Daoy (cell line): ENCODE data around the gene MYL9. TPM values are rescaled to one million over a fixed set of nuclear protein-coding genes. Genes with fewer than 3 reads are reported as not detected.
A peak's percentile ranks its signal among the peaks of the same experiment; 100 is the strongest.

Experiments used
- DNase-seq: peaks from one replicate; pipeline ENCODE4 v3.0.0-alpha.2; 2015; ENCODE audit warnings: low read depth
- total RNA-seq: library from RNA; depleted of rRNA; stranded (reverse); fragments of >200 nt; shearing (Covaris generic); gene quantifications from 2 replicates; pipeline ENCODE4 v1.2.3, GENCODE V29; 2014; rRNA removed

MYL9 gene
- total RNA-seq, 1 experiment from 2014 or later: 15.1 TPM

DNA sequence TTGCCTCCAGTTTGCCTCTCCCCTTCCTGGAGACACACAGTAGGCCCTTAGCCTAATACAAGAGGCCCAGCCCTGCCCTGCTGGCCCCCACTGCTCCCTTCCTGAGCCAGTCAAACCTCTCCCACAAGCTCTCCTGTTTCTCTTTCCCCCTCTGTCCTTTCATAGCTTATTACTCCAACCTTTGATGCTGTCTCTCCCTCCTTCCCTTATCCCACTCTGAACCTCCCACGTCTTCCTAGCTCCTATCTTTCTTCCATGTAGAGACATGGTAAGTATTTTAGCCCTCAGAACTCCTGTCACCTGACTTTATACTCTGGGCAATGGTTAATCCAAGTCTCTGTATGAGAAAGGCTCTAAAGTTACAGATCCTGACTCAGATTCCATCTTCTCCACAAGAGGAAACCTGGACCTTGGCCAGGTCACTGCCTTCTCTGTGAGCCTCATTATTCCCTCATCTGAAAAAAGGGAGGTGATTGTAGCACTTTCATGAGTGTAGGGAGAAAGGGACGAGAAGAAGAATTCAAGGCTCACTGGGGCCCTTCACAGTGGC is 38.8 kb downstream of the MYL9 start:
- DNase-seq: no peak

DNA sequence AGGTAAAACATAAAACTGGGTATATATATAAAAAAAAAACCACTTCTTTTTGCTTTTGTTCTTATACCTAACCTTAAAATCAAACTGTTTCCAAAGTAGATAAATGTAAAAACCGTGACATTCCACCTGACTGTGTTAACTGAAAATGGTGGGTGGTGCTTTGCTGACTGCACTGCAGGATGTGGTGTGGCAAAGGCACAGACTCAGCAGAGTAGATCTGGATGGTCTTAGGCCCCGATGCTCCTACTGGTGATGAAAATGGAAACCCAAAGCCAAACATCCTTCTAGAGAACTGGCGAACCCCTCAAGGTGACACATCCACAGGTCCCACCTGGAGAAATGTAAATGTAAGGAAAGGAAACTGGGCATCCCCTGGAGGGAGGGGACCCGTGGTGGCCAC is 41.0 kb downstream of the MYL9 start:
- no peak for DNase-seq

DNA sequence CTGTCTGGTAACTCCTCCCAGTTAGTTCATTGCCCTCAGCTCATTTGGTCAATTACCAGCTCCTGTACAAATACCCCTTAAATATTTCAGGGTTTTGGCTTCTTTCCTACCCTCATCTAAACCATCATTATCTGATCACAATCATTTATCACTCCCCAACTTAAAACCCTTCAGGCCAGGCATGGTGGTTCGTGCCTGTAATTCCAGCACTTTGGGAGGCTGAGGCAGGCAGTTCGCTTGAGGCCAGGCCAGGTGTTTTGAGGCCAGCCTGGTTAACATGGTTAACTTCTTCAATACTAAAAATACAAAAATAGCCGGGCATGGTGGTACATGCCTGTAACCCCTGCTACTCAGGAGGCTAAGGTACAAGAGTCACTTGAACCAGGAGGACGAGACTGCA is 41.5 kb downstream of the MYL9 start:
- no peak for DNase-seq

DNA sequence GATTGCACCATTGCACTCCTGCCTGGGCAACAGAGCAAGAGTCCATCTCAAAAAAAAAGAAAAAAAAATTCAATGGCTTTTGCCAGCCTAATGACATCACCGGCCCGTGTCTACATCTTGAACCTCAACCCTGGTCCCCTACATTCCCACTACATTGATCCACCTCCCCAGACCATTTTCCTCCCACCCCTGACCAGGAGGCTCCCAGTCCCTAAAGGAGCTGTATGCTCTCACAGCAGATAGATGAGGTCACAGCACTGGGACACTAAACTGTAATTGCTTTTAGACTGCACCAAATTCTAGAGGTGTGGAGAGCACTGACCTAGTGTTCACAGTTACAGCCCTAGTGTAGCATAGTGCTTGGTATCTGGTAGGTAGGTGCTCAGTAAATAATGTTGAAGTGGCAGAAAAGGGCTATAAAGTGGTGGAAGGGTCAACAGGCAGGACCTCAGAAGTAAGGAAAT is 42.7 kb downstream of the MYL9 start:
- DNase-seq: no peak

DNA sequence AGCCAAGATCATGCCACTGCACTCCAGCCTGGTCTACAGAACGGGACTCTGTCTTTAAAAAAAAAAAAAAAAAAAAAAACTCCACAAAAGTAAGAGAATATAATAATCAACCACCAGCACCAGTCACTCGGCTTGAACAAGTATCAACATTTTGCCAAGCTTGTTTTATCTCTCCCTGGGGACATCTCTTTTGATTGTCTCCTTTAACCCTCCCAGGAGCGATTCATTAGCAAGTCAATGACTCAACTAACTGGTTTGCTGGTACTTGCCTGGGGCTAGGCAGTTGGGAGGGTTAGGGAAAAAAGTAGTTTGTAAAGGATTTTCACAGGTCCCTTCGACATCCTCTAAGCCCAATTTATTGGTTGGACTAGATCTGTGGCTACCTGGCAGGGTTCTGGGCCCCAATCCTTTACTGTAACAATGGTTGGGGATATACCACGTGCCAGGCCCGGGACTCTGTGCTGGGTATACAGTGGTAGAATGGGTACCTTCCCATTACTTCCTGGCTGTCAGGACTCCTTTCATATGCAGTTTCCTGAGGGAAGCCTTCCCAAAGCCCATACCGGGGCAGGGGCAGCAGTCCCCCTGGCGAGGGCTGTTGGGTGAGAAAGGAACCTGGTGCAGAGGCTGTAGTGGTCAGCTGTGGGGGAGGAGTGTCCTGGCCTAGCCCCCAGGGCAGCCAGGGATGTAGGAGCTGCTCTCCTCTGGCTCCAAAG is 44.2 kb downstream of the MYL9 start:
- peak; percentile 73 for DNase-seq

DNA sequence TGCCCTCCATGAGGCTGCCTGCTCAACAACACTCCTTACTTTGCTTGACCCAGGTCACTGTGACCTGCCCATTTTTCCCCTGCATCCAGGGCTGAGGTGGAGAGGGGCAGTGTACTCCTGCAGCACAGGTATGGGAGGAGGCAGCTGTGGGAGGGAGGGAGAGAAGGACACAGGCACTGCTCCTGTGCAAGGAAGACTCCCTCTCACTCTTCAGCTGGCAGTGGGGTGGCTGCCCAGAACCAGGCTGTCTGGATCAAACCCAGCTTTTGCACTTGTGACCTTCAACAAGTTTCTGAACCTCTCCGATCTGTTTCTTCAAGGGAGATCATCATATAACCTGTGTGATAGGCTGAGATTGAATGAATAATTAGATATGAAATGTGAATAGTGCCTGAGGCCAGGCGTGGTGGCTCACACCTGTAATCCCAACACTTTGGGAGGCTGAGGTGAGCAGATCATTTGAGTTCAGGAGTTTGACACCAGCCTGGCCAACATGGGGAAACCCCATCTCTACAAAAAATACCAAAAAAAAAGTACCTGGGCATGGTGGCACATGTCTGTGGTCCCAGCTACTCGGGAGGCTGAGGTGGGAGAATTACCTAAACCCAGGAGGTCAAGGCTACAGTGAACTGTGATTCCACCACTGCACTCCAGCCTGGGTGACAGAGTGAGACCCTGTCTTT is 46.2 kb downstream of the MYL9 start:
- no peak for DNase-seq

DNA sequence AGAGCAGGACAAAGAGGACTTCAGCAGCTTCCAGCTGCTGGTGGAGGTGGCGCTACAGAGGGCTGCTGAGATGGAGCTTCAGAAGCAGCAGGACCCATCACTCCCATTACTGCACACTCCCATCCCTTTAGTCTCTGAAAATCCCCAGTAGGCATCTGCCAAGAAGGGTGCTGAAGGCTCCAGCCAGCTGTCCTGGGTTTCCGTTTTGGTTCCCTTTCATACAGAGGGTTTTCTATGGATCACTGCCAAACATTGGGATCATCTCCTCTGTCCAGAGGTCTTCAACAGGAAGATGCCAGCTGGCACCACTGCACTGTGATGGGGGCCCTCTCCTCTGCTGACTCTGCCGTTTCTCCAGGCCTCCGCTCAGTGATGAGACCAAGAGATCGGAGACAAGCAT is 50.0 kb downstream of the MYL9 start:
- no peak for DNase-seq

DNA sequence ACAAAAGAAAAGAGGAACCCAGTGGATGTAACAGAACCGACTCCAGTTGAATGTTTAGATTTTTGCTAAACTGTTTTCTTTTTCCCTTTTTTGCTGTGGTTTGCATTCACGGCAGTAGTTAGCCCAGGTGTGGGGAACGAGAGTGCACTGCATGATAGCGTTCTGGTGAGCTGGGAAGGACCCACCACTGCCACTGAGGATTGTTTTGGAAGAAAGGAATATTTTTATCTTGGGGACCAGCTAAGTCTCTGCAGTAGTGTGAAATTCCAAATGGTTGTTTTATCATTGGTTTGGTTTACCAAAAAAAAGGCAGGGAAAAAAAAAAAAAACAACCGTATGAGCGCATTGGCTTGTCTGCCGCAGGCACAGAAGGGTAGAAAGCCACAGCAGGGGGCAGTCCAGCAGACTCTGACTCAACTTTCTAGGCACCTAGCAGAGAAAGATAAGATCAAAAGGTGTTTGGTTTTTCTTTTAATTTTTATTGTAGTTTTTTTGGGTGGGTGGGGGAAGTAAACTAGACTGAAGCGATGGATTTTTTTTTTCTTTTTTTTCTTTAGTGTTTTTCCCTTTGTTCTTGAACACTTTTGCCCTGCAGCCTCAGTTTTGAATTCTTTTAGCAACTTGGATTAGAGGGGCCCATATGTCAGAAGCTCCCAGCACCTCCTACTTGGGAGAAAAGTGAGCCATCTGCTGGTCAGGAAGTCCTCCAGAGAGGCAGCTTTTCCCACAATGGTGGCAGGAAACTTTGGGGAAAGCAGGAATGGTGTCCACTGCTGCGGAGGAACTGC is 50.7 kb downstream of the MYL9 start:
- peak; percentile 70 for DNase-seq

DNA sequence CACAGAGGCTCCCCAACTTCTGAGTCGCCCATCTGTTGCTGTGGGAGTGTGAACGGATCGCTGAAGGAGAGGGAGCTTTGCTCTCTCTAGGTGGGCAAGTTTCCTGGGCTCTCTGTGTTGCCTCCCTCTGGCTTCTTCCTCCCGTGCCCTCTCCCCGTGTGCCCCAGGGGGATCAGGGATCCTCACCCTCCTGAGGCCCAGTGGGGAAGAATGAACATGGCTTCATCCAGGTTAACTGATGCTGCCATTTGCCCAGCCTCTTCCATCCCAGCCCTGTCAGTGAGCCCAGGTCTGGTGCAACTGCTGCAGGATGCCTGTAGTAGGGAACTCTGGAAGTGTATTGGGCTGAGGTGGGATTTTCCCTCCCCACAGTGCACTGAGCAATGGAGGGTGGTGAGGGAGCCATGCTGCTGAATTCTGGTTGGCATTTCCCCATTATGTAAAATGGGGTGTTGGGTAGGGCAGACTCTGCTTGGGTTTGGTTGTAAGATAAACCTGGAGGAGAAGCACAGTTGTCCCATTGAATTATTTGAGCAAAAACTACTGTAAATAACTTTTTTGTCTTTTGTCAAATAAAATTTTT is 52.1 kb downstream of the MYL9 start:
- DNase-seq: no peak

DNA sequence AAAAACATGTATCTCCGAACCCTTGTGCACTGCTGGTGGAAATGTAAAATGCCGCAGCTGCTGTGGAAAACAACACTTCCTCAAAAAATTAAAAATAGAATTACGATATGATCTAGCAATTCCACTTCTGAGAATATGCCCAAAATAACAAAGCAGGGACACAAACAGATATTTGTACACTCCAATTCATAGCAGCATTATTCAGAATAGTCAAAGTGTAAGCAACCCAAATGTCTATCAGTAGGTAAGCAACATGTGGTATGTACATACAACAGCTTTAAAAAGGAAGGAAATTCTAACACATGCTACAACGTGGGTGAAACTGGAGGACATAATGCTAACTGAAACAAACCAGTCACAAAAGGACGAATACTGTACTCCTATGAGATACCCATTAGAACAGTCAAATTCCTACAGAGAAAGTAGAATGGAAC is 58.6 kb downstream of the MYL9 start:
- no peak for DNase-seq

Other genes starting within 250 kb of the MYL9 start
- 12.9 and 17.2 TPM in 2 replicates for gene DLGAP4, start 235.2 kb upstream of the MYL9 start, total RNA-seq
- gene TGIF2, start 32.1 kb downstream of the MYL9 start, total RNA-seq: 22.0 and 27.7 TPM in 2 replicates
- gene RAB5IF, start 64.3 kb downstream of the MYL9 start, total RNA-seq: 179 and 184 TPM in 2 replicates
- gene SLA2, start 104.7 kb downstream of the MYL9 start, total RNA-seq: not detected in 2 replicates
- gene NDRG3, start 204.6 kb downstream of the MYL9 start, total RNA-seq: 6.0 and 9.9 TPM in 2 replicates
- 37.7 and 51.7 TPM in 2 replicates for gene DSN1, start 232.2 kb downstream of the MYL9 start, total RNA-seq